Bronchial epithelial cell (primary cell): ENCODE results near the gene CD58. TPM values are rescaled to one million over a fixed set of nuclear protein-coding genes. Genes with fewer than 3 reads are reported as not detected.

Experiments used
- DNase-seq: peaks from one replicate; pipeline ENCODE4 v3.0.0-alpha.2; 2010; ENCODE audit warnings: low read depth
- FAIRE-seq: peaks from 2 replicates; lab custom pipeline; 2011; peaks lifted over from hg19 to GRCh38; lab: Jason Lieb, UNC
- H3K27me3 ChIP-seq: 2 replicates; pipeline ENCODE4 v1.5.1; 2011; ENCODE audit warnings: low read length; ENCODE audit not compliant: control insufficient read depth, insufficient read depth
- H3K36me3 ChIP-seq: 2 replicates; pipeline ENCODE4 v1.5.1; 2011; ENCODE audit warnings: low read length; ENCODE audit not compliant: control insufficient read depth, insufficient read depth
- H3K4me3 ChIP-seq: 2 replicates; pipeline ENCODE4 v1.5.1; 2011; ENCODE audit warnings: mild to moderate bottlenecking, low read depth, low read length, control low read depth
- CTCF ChIP-seq: IDR thresholded peaks from 2 replicates; pipeline ENCODE4 v1.5.1; 2011; ENCODE audit warnings: mild to moderate bottlenecking, moderate library complexity, low read length, control low read depth, inconsistent platforms; ENCODE audit not compliant: insufficient read depth, severe bottlenecking
- total RNA-seq: library from RNA; depleted of rRNA; stranded (reverse); fragments of >200 nt; gene quantifications from 2 replicates; pipeline ENCODE4 v1.2.1, GENCODE V29; 2014

CD58 gene
- total RNA-seq, 1 donor from 2014 or later, result 18.2 TPM

- no peak for TF ChIP-seq CTCF
- no peak for FAIRE-seq
- Histone ChIP-seq H3K4me3 (no peak overlapping the region), H3K27me3 (no peaks in the 10 kb centered on the region), H3K36me3 (peaks cover 9% of the 10 kb centered on the region)
- no peak for DNase-seq
Measured at GRCh38 chr1:116537898-116538297, 32.9 kb downstream of the CD58 start.

DNA sequence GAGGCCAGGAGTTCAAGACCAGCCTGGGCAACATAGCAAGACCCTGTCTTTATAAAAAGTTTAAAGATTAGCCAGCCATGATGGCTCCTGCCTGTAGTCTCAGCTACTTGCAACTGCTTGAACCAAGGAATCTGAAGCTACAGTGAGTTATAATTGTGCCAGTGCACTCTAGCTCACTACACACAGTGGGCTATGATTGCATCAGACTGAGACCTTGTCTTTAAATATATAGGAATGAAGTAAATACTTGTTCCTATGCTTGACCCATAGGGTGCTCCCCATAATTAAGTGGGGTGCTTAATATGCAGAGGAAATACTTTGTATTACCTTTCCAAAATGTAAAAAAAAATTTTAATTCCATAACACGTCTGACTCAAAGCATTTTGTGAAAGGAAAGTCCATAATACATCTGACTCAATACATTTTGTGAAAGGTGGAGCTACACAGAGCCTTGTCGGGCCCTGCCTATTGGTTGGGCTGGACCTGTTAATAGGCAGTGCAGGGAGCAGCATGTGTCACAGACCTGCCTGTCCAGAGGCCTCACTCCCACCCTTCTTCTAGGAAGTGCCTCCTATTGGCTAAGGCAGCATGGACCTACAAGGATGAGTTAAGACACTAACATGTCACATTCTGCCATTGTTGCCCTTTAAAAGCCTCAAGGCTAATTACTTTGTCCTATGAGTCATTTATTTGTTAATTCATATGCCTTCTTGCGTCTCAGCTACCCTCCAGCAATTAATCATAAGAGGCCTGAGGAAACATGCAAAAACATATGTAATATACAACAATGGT lies 33.6 kb downstream of the CD58 start:
- no peak for TF ChIP-seq CTCF
- no peak overlapping the region for H3K4me3 ChIP-seq
- DNase-seq (peak; percentile 99), FAIRE-seq (peak; percentile 99)
- no peaks in the 10 kb centered on the region for H3K27me3 ChIP-seq
- H3K36me3 ChIP-seq, result peaks cover 10% of the 10 kb centered on the region

GRCh38 chr1:116534014-116534739 lies 36.6 kb downstream of the CD58 start:
- FAIRE-seq, result no peak

DNA sequence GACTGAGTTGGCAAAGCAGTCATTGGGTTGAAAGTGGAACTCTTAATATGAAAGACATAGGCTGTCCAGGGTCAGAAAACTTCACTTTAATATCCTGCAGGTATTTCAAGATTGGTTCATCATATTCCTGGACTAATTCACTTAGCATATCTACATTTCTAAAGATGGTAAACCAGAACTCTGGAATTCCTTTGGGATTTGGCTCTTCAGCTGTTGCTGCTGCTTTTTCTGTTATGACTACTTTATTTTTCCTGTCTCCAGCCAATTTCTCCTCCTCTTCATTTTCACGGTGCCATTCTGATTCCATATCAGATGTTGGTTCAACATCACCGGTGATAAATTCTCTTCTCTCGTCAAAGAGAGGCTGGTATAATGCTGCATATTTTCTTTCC lies 37.4 kb downstream of the CD58 start:
- no peak overlapping the region for H3K4me3 ChIP-seq
- DNase-seq (no peak), FAIRE-seq (no peak)
- H3K36me3 ChIP-seq, result peaks cover 10% of the 10 kb centered on the region
- no peak for TF ChIP-seq CTCF
- H3K27me3 ChIP-seq, result no peaks in the 10 kb centered on the region

More at GRCh38 chr1:116534014-116534739, 36.6 kb downstream of the CD58 start:
- no peak for DNase-seq
- Histone ChIP-seq H3K4me3 (no peak overlapping the region), H3K27me3 (no peaks in the 10 kb centered on the region), H3K36me3 (peaks cover 10% of the 10 kb centered on the region)
- no peak for TF ChIP-seq CTCF

DNA sequence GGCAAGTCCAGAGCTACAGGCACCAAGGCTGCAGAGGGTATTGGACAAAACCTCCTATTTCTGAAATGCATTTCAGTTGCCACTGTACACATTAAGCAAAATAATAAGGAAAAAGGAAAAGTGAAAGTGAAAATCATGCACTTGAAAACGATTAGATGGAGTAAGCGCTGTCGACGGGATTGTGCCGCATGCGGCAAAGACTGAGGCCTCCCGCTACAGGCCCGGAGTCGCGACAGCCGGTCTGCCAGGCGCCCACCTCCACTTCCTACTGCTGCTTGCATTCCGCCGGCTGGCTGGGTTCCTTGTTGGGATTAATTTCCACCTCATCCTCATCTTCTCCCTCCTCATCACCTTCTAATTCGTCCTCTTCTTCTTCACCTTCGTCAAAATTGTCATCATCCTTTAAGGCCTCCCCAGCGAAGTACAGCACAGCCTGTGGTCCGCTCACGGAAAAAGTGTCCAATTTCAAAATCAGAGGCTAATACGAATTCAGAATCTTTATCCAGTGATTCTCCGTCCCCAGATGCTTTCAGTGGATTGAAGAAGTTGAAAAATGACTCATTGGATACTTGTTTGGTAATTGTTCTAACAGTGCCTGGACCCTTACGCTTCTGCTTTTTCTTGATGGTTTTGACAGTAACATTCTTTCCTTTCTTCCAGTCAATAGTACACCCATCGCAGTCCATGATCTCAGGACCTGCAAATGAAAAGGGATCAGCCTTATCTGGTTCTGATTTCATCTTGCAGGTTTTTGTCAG lies 38.0 kb downstream of the CD58 start:
- H3K27me3 ChIP-seq, result no peaks in the 10 kb centered on the region
- FAIRE-seq, result no peak
- no peak overlapping the region for H3K4me3 ChIP-seq
- no peak for DNase-seq
- H3K36me3 ChIP-seq, result peaks cover 10% of the 10 kb centered on the region
- no peak for TF ChIP-seq CTCF
